WTC11 (cell line): ENCODE measurements around the gene MAP1LC3B. TPM values are rescaled to one million over a fixed set of nuclear protein-coding genes. Genes with fewer than 3 reads are reported as not detected.

Experiments
- AFF4 ChIP-seq: sonication (generic); formaldehyde crosslinking; IDR thresholded peaks from 2 replicates; pipeline ENCODE4 v1.8.1; 2023; ENCODE audit warnings: mild to moderate bottlenecking, missing genetic modification reagents, borderline replicate concordance
- ATF1 ChIP-seq: sonication (generic); formaldehyde crosslinking; IDR thresholded peaks from 2 replicates; pipeline ENCODE4 v1.8.1; 2023; ENCODE audit warnings: mild to moderate bottlenecking, moderate library complexity, missing genetic modification reagents
- ATF6 ChIP-seq: sonication (generic); formaldehyde crosslinking; IDR thresholded peaks from 2 replicates; pipeline ENCODE4 v1.8.1; 2023; ENCODE audit warnings: mild to moderate bottlenecking, missing genetic modification reagents
- CBFB ChIP-seq: sonication (generic); formaldehyde crosslinking; IDR thresholded peaks from 2 replicates; pipeline ENCODE4 v1.8.1; 2022; ENCODE audit warnings: mild to moderate bottlenecking, low read depth, missing genetic modification reagents
- CREB1 ChIP-seq: sonication (generic); formaldehyde crosslinking; IDR thresholded peaks from 2 replicates; pipeline ENCODE4 v1.8.0; 2023; ENCODE audit warnings: mild to moderate bottlenecking, missing genetic modification reagents
- ESRRA ChIP-seq: sonication (generic); formaldehyde crosslinking; IDR thresholded peaks from 2 replicates; pipeline ENCODE4 v1.8.1; 2022; ENCODE audit warnings: mild to moderate bottlenecking, missing genetic modification reagents, borderline replicate concordance
- GABPB1 ChIP-seq: sonication (generic); formaldehyde crosslinking; IDR thresholded peaks from 2 replicates; pipeline ENCODE4 v1.8.1; 2023; ENCODE audit warnings: mild to moderate bottlenecking, missing genetic modification reagents
- GRHL2 ChIP-seq: fragments of 250-450 bp; sonication (Bioruptor Pico); IDR thresholded peaks from 2 replicates; pipeline ENCODE4 v1.8.0; 2022; ENCODE audit warnings: mild to moderate bottlenecking, moderate library complexity; ENCODE audit not compliant: insufficient replicate concordance, severe bottlenecking
- GTF2I ChIP-seq: fragments of 250-450 bp; sonication (Bioruptor Pico); conservative IDR thresholded peaks from 2 replicates; pipeline ENCODE4 v1.4.0; 2021; ENCODE audit warnings: mild to moderate bottlenecking
- HMGA2 ChIP-seq: fragments of 250-450 bp; sonication (Bioruptor Pico); IDR thresholded peaks from 2 replicates; pipeline ENCODE4 v1.4.0; 2021; ENCODE audit warnings: mild to moderate bottlenecking, moderate library complexity
- JAZF1 ChIP-seq: fragments of 250-450 bp; sonication (Bioruptor Pico); IDR thresholded peaks from 2 replicates; pipeline ENCODE4 v1.9.0; 2021; ENCODE audit warnings: moderate library complexity, mild to moderate bottlenecking, inconsistent platforms
- MXD4 ChIP-seq: fragments of 250-450 bp; sonication (Bioruptor Pico); IDR thresholded peaks from 2 replicates; pipeline ENCODE4 v1.8.0; 2021; ENCODE audit warnings: mild to moderate bottlenecking, moderate library complexity, borderline replicate concordance
- MYBL2 ChIP-seq: sonication (generic); formaldehyde crosslinking; IDR thresholded peaks from 2 replicates; pipeline ENCODE4 v1.8.1; 2023; ENCODE audit warnings: mild to moderate bottlenecking, moderate library complexity, missing genetic modification reagents
- NFE2L1 ChIP-seq: sonication (generic); formaldehyde crosslinking; IDR thresholded peaks from 2 replicates; pipeline ENCODE4 v1.8.1; 2023; ENCODE audit warnings: missing genetic modification reagents
- NR2C2 ChIP-seq: sonication (generic); formaldehyde crosslinking; IDR thresholded peaks from 2 replicates; pipeline ENCODE4 v1.8.0; 2022; ENCODE audit warnings: mild to moderate bottlenecking, missing genetic modification reagents
- OVOL2 ChIP-seq: fragments of 250-450 bp; sonication (Bioruptor Pico); IDR thresholded peaks from 2 replicates; pipeline ENCODE4 v1.9.0; 2021; ENCODE audit warnings: mild to moderate bottlenecking, borderline replicate concordance
- PREB ChIP-seq: sonication (generic); formaldehyde crosslinking; IDR thresholded peaks from 2 replicates; pipeline ENCODE4 v1.8.1; 2022; ENCODE audit warnings: mild to moderate bottlenecking, missing genetic modification reagents, moderate library complexity, borderline replicate concordance
- RORB ChIP-seq: fragments of 250-450 bp; sonication (Bioruptor Pico); IDR thresholded peaks from 2 replicates; pipeline ENCODE4 v1.9.0; 2021; ENCODE audit warnings: mild to moderate bottlenecking
- SMAD3 ChIP-seq: sonication (generic); formaldehyde crosslinking; IDR thresholded peaks from 2 replicates; pipeline ENCODE4 v1.8.0; 2022; ENCODE audit warnings: missing genetic modification reagents, mild to moderate bottlenecking, borderline replicate concordance
- SOX15 ChIP-seq: fragments of 250-450 bp; sonication (Bioruptor Pico); IDR thresholded peaks from 2 replicates; pipeline ENCODE4 v1.9.0; 2021; ENCODE audit warnings: mild to moderate bottlenecking
- SP1 ChIP-seq: sonication (generic); formaldehyde crosslinking; conservative IDR thresholded peaks from 2 replicates; pipeline ENCODE4 v1.8.1; 2022; ENCODE audit warnings: missing genetic modification reagents
- USF1 ChIP-seq: sonication (generic); formaldehyde crosslinking; IDR thresholded peaks from 2 replicates; pipeline ENCODE4 v1.8.0; 2022; ENCODE audit warnings: mild to moderate bottlenecking, missing genetic modification reagents
- ZNF219 ChIP-seq: sonication (generic); formaldehyde crosslinking; IDR thresholded peaks from 2 replicates; pipeline ENCODE4 v1.8.0; 2023; ENCODE audit warnings: missing genetic modification reagents, mild to moderate bottlenecking, borderline replicate concordance
- ZNF317 ChIP-seq: sonication (generic); formaldehyde crosslinking; IDR thresholded peaks from 2 replicates; pipeline ENCODE4 v1.8.1; 2023; ENCODE audit warnings: low read depth, mild to moderate bottlenecking, moderate library complexity, missing genetic modification reagents, borderline replicate concordance
- ZNF423 ChIP-seq: fragments of 250-450 bp; sonication (Bioruptor Pico); IDR thresholded peaks from 2 replicates; pipeline ENCODE4 v2.1.2; 2022; ENCODE audit warnings: mild to moderate bottlenecking, moderate library complexity
- total RNA-seq: library from RNA; stranded (reverse); gene quantifications from 3 replicates; pipeline ENCODE4 v1.2.3, GENCODE V29; 2021
- TF ChIP-seq, protein P1 (sequence below): sonication (generic); formaldehyde crosslinking; IDR thresholded peaks from 2 replicates; pipeline ENCODE4 v1.8.0; 2022; ENCODE audit warnings: mild to moderate bottlenecking, missing genetic modification reagents
- TF ChIP-seq, protein P2 (sequence below): sonication (generic); formaldehyde crosslinking; IDR thresholded peaks from 2 replicates; pipeline ENCODE4 v1.8.1; 2023; ENCODE audit warnings: mild to moderate bottlenecking, moderate library complexity, missing genetic modification reagents
- TF ChIP-seq, protein P3 (sequence below): sonication (generic); formaldehyde crosslinking; IDR thresholded peaks from 2 replicates; pipeline ENCODE4 v1.8.1; 2022; ENCODE audit warnings: mild to moderate bottlenecking, moderate library complexity, missing genetic modification reagents

The MAP1LC3B gene
- total RNA-seq, 1 experiment from 2014 or later, result 46.9 TPM

DNA sequence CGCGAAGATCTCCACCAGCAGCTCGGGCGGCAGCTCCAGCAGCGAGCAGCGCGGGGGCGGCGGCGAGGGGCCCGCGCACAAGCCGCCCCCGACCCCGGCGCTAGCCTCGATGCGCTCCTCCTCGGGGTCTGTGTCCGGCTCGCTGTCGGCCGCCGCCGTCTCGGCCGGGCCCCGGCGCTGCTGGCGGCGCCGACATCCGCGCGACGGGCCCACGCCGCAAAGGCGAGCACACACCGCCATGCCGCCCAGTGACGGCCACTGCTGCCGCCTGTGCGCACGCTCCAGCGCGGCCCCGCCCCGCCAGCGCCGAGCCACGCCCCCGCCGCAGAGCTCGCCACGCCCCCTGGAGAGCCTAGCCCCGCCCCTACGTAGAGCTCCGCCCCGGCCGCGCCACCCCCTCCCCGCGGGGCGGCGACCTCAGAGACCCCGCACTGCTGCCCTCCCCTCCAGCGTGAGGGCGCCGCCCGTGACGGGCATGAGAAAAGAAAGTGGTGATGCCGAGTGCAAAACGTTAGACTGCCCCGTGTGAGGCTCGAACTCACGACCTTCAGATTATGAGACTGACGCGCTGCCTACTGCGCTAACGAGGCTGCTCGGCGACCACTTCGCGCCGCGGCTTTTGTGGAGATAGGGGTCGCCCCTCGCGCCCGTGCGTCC is 8.5 kb upstream of the MAP1LC3B start, which contains the start of gene FBXO31 (continued):
- TF ChIP-seq ATF6 (CRISPR knock-in tag), result no peak
- peak; percentile 38; the same call in 1 of the 2 replicates for TF ChIP-seq USF1 (CRISPR knock-in tag)
- TF ChIP-seq SOX15, result no peak
- no peak for TF ChIP-seq PREB (CRISPR knock-in tag)
- TF ChIP-seq, protein P1, sequence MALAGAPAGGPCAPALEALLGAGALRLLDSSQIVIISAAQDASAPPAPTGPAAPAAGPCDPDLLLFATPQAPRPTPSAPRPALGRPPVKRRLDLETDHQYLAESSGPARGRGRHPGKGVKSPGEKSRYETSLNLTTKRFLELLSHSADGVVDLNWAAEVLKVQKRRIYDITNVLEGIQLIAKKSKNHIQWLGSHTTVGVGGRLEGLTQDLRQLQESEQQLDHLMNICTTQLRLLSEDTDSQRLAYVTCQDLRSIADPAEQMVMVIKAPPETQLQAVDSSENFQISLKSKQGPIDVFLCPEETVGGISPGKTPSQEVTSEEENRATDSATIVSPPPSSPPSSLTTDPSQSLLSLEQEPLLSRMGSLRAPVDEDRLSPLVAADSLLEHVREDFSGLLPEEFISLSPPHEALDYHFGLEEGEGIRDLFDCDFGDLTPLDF (CRISPR knock-in tag), result no peak
- TF ChIP-seq MYBL2 (CRISPR knock-in tag), result no peak; the same call in 1 of the 2 replicates
- TF ChIP-seq SP1 (CRISPR knock-in tag), result peak; percentile 90
- peak; percentile 21; the same call in 1 of the 2 replicates for TF ChIP-seq ZNF423 (CRISPR knock-in tag)
- TF ChIP-seq RORB (CRISPR knock-in tag), result no peak
- no peak for TF ChIP-seq ESRRA (CRISPR knock-in tag)
- no peak for TF ChIP-seq NR2C2 (CRISPR knock-in tag)
- TF ChIP-seq, protein P2, sequence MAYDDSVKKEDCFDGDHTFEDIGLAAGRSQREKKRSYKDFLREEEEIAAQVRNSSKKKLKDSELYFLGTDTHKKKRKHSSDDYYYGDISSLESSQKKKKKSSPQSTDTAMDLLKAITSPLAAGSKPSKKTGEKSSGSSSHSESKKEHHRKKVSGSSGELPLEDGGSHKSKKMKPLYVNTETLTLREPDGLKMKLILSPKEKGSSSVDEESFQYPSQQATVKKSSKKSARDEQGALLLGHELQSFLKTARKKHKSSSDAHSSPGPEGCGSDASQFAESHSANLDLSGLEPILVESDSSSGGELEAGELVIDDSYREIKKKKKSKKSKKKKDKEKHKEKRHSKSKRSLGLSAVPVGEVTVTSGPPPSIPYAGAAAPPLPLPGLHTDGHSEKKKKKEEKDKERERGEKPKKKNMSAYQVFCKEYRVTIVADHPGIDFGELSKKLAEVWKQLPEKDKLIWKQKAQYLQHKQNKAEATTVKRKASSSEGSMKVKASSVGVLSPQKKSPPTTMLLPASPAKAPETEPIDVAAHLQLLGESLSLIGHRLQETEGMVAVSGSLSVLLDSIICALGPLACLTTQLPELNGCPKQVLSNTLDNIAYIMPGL (CRISPR knock-in tag), result peak; percentile 100
- TF ChIP-seq JAZF1, result no peak
- 0 out of 2 replicates have a peak, but pooled peaks have one; percentile 25 for TF ChIP-seq GTF2I (CRISPR knock-in tag)
- no peak for TF ChIP-seq ATF1
- TF ChIP-seq ZNF219, result 0 out of 2 replicates have a peak, but pooled peaks have one; percentile 14
- TF ChIP-seq CBFB (CRISPR knock-in tag), result peak; percentile 69; the same call in 1 of the 2 replicates
- peak; percentile 88; the same call in 1 of the 2 replicates for TF ChIP-seq SMAD3 (CRISPR knock-in tag)
- no peak for TF ChIP-seq NFE2L1 (CRISPR knock-in tag)
- TF ChIP-seq OVOL2 (CRISPR knock-in tag), result no peak
- no peak for TF ChIP-seq ZNF317 (CRISPR knock-in tag)
- TF ChIP-seq AFF4, result no peak
- peak; percentile 81; the same call in 1 of the 2 replicates for TF ChIP-seq CREB1 (CRISPR knock-in tag)
- TF ChIP-seq GRHL2 (CRISPR knock-in tag), result no peak
- TF ChIP-seq, protein P3, sequence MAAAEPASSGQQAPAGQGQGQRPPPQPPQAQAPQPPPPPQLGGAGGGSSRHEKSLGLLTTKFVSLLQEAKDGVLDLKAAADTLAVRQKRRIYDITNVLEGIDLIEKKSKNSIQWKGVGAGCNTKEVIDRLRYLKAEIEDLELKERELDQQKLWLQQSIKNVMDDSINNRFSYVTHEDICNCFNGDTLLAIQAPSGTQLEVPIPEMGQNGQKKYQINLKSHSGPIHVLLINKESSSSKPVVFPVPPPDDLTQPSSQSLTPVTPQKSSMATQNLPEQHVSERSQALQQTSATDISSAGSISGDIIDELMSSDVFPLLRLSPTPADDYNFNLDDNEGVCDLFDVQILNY, result 0 out of 2 replicates have a peak, but pooled peaks have one; percentile 56
- TF ChIP-seq GABPB1, result peak; percentile 88
- no peak for TF ChIP-seq MXD4 (CRISPR knock-in tag)
- no peak; the same call in 1 of the 2 replicates for TF ChIP-seq HMGA2
